Osteoblast (primary cell): ENCODE measurements around the gene VPS37C. TPM values are rescaled to one million over a fixed set of nuclear protein-coding genes. Genes with fewer than 3 reads are reported as not detected.

ENCODE experiments used
- DNase-seq: peaks from one replicate; pipeline ENCODE4 v3.0.0; 2011; ENCODE audit warnings: low spot score, mixed read lengths; ENCODE audit not compliant: insufficient read length; ENCODE audit errors: missing footprints
- H2AFZ ChIP-seq: 2 replicates; pipeline ENCODE4 v1.6.0; 2011; ENCODE audit warnings: mild to moderate bottlenecking, low read length
- H3K27ac ChIP-seq: 2 replicates; pipeline ENCODE4 v1.5.1; 2011; ENCODE audit warnings: mild to moderate bottlenecking, low read depth, low read length, moderate library complexity
- H3K27me3 ChIP-seq: 2 replicates; pipeline ENCODE4 v1.6.0; 2012; ENCODE audit warnings: mild to moderate bottlenecking, control low read depth, inconsistent platforms, low read length, moderate library complexity; ENCODE audit not compliant: insufficient read depth
- H3K36me3 ChIP-seq: 2 replicates; pipeline ENCODE4 v1.5.1; 2011; ENCODE audit warnings: mild to moderate bottlenecking, low read length, control low read depth, moderate library complexity; ENCODE audit not compliant: insufficient read depth
- H3K4me1 ChIP-seq: 2 replicates; pipeline ENCODE4 v1.5.1; 2011; ENCODE audit warnings: mild to moderate bottlenecking, low read length, control low read depth, moderate library complexity; ENCODE audit not compliant: insufficient read depth
- H3K4me2 ChIP-seq: 2 replicates; pipeline ENCODE4 v1.6.0; 2011; ENCODE audit warnings: mild to moderate bottlenecking, low read length; ENCODE audit not compliant: insufficient read depth
- H3K4me3 ChIP-seq: fragments of 200-600 bp; sonication (generic); 3 replicates; pipeline ENCODE4 v1.5.1; 2012; ENCODE audit warnings: mild to moderate bottlenecking, low read length, inconsistent platforms; ENCODE audit not compliant: insufficient read depth
- H3K79me2 ChIP-seq: 2 replicates; pipeline ENCODE4 v1.6.0; 2012; ENCODE audit warnings: mild to moderate bottlenecking, low read length, control low read depth, inconsistent platforms; ENCODE audit not compliant: insufficient read depth
- H3K9me3 ChIP-seq: 2 replicates; pipeline ENCODE4 v1.5.1; 2011; ENCODE audit warnings: low read depth, low read length, control low read depth
- H4K20me1 ChIP-seq: 2 replicates; pipeline ENCODE4 v1.6.0; 2012; ENCODE audit warnings: mild to moderate bottlenecking, low read length, control low read depth; ENCODE audit not compliant: insufficient read depth
- CTCF ChIP-seq: IDR thresholded peaks from 2 replicates; pipeline ENCODE4 v1.5.1; 2011; ENCODE audit warnings: mild to moderate bottlenecking, low read depth, low read length, moderate library complexity; ENCODE audit errors: extremely low read depth
- total RNA-seq: library from RNA; depleted of rRNA; stranded (reverse); fragments of >200 nt; gene quantifications from 2 replicates; pipeline ENCODE4 v1.2.3, GENCODE V29; 2012

The VPS37C gene
- total RNA-seq, 1 donor, result 19.2 TPM

GRCh38 chr11:61139387-61139786 is 21.8 kb downstream of the VPS37C start:
- peak overlapping the region; percentile 72 for H3K4me2 ChIP-seq
- peak overlapping the region; percentile 23 for H3K4me3 ChIP-seq
- peaks cover 32% of the 10 kb centered on the region for H3K4me1 ChIP-seq

GRCh38 chr11:61138935-61139334 is 22.3 kb downstream of the VPS37C start:
- Histone ChIP-seq H3K27ac (peak overlapping the region; percentile 27), H3K4me2 (peak overlapping the region; percentile 72), H3K79me2 (peaks cover 43% of the 10 kb centered on the region), H3K36me3 (peaks cover 15% of the 10 kb centered on the region), H2AFZ (no peak overlapping the region), H3K9me3 (no peaks in the 10 kb centered on the region), H3K27me3 (no peaks in the 10 kb centered on the region), H3K4me3 (peak overlapping the region; percentile 52), H4K20me1 (peaks cover 60% of the 10 kb centered on the region), H3K4me1 (peaks cover 32% of the 10 kb centered on the region)
- peak; percentile 97 for DNase-seq
- no peak for TF ChIP-seq CTCF

More at GRCh38 chr11:61139387-61139786, 21.8 kb downstream of the VPS37C start:
- peaks cover 57% of the 10 kb centered on the region for H4K20me1 ChIP-seq
- DNase-seq, result peak; percentile 54
- H3K9me3 ChIP-seq, result no peaks in the 10 kb centered on the region
- H2AFZ ChIP-seq, result no peak overlapping the region
- H3K79me2 ChIP-seq, result peaks cover 46% of the 10 kb centered on the region
- H3K36me3 ChIP-seq, result peaks cover 15% of the 10 kb centered on the region
- TF ChIP-seq CTCF, result no peak
- H3K27ac ChIP-seq, result peak overlapping the region; percentile 2
- H3K27me3 ChIP-seq, result no peaks in the 10 kb centered on the region

GRCh38 chr11:61134801-61135257 is 26.4 kb downstream of the VPS37C start:
- Histone ChIP-seq H4K20me1 (peaks cover 56% of the 10 kb centered on the region), H3K4me2 (no peak overlapping the region), H2AFZ (no peak overlapping the region), H3K79me2 (peaks cover 15% of the 10 kb centered on the region), H3K27me3 (no peaks in the 10 kb centered on the region), H3K4me3 (no peak overlapping the region), H3K4me1 (peaks cover 26% of the 10 kb centered on the region), H3K27ac (no peak overlapping the region), H3K36me3 (peaks cover 15% of the 10 kb centered on the region), H3K9me3 (no peaks in the 10 kb centered on the region)
- TF ChIP-seq CTCF, result no peak
- DNase-seq, result peak; percentile 69

GRCh38 chr11:61133956-61134662 is 27.1 kb downstream of the VPS37C start:
- peaks cover 26% of the 10 kb centered on the region for H3K4me1 ChIP-seq
- H4K20me1 ChIP-seq, result peaks cover 56% of the 10 kb centered on the region
- no peak for TF ChIP-seq CTCF
- H3K27ac ChIP-seq, result no peak overlapping the region
- H3K79me2 ChIP-seq, result peaks cover 13% of the 10 kb centered on the region
- H3K9me3 ChIP-seq, result no peaks in the 10 kb centered on the region
- no peak overlapping the region for H3K4me3 ChIP-seq
- DNase-seq, result no peak
- no peaks in the 10 kb centered on the region for H3K27me3 ChIP-seq
- H3K4me2 ChIP-seq, result no peak overlapping the region
- H2AFZ ChIP-seq, result no peak overlapping the region
- H3K36me3 ChIP-seq, result peaks cover 15% of the 10 kb centered on the region
